ENCODE measurements around the gene NBEA. TPM values are rescaled to one million over a fixed set of nuclear protein-coding genes. Genes with fewer than 3 reads are reported as not detected.
"Not testable (repeated sequence)": the region's sequence is repeated elsewhere in the genome, so short reads cannot be mapped to it uniquely, and the experiment has no call there.

The NBEA gene
- total and polyA plus RNA-seq, 12 donors: 3.1 to 19.7 (median 14.2) TPM

DNA sequence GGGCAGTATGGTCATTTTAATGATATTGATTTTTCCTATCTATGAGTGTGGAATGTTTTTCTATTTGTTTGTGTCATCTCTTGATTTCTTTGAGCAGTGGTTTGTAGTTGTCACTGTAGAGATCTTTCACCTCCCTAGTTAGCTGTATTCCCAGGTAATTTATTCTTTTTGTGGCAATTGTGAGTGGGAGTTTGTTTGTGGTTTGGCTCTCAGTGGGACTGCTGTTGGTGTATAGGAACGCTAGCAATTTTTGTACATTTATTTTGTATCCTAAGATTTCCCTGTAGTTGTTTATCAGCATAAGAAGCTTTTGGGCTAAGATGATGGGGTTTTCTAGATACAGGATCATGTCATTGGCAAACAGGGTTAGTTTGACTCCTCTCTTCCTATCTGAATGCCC lies 28.9 kb downstream of the NBEA start:
- Histone ChIP-seq H3K36me3 (replicated peaks in 1 of 2) (no peaks in the 10 kb centered on the region), H3K27ac (no peak overlapping the region), H3K27me3 (no peaks in the 10 kb centered on the region), H3K9me3 (replicated peaks in 1 of 3) (no peaks in the 10 kb centered on the region), H3K4me3 (no peak overlapping the region), H3K4me1 (replicated peaks in 1 of 2) (peaks cover 10 to 20% of the 10 kb centered on the region in 2 donors)
- intact Hi-C loops (cut with DNase I): no loop called here
- TF ChIP-seq POLR2A (IDR thresholded peaks at IDR 0.05): no peak
- TF ChIP-seq, protein P1, sequence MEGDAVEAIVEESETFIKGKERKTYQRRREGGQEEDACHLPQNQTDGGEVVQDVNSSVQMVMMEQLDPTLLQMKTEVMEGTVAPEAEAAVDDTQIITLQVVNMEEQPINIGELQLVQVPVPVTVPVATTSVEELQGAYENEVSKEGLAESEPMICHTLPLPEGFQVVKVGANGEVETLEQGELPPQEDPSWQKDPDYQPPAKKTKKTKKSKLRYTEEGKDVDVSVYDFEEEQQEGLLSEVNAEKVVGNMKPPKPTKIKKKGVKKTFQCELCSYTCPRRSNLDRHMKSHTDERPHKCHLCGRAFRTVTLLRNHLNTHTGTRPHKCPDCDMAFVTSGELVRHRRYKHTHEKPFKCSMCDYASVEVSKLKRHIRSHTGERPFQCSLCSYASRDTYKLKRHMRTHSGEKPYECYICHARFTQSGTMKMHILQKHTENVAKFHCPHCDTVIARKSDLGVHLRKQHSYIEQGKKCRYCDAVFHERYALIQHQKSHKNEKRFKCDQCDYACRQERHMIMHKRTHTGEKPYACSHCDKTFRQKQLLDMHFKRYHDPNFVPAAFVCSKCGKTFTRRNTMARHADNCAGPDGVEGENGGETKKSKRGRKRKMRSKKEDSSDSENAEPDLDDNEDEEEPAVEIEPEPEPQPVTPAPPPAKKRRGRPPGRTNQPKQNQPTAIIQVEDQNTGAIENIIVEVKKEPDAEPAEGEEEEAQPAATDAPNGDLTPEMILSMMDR (IDR thresholded peaks at IDR 0.05): no peak
- DNase-seq: no peak
- 0 to 96% (median 33%) methylated on average over 1 of the region's 1 CpG for WGBS, 4 donors

DNA sequence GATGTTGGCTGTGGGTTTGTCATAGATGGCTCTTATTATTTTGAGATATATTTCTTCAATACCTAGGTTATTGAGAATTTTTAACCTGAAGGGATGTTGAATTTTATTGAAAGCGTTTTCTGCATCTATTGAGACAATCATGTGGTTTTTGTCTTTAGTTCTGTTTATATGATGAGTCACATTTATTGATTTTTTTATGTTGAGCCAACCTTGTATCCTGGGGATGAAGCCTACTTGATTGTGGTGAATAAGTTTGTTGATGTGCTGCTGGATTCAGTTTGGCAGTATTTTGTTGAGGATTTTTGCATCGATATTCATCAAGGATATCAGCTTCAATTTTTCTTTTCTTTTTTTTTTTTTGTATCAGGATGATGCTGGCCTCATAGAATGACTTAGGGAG lies 29.4 kb downstream of the NBEA start:
- Histone ChIP-seq H3K9me3 (replicated peaks in 1 of 3) (no peaks in the 10 kb centered on the region), H3K27ac (no peak overlapping the region), H3K4me3 (no peak overlapping the region), H3K36me3 (replicated peaks in 1 of 2) (no peaks in the 10 kb centered on the region), H3K27me3 (no peaks in the 10 kb centered on the region), H3K4me1 (replicated peaks in 1 of 2) (peaks cover 5 to 15% of the 10 kb centered on the region in 2 donors)
- DNase-seq: no peak
- TF ChIP-seq, protein P1 (IDR thresholded peaks at IDR 0.05): no peak
- no peak for TF ChIP-seq POLR2A (IDR thresholded peaks at IDR 0.05)
- intact Hi-C loops (cut with DNase I): no loop called here
- 52 to 71% (median 60%) methylated on average over 2 of the region's 2 CpGs for WGBS, 4 donors

DNA sequence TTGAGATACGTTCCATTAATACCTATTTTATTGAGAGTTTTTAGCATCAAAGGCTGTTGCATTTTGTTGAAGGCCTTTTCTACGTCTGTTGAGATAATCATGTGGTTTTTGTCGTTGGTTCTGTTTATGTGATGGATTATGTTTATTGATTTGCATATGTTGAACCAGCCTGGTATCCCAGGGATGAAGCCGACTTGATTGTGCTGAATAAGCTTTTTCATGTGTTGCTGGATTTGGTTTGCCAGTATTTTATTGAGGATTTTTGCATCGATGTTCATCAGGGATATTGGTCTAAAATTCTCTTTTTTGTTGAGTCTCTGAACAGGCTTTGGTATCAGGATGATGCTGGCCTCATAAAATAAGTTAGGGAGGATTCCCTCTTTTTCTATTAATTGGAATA lies 43.1 kb downstream of the NBEA start:
- H3K36me3 ChIP-seq (replicated peaks in 1 of 2); H3K9me3 ChIP-seq (replicated peaks in 1 of 3); H3K27ac ChIP-seq; H3K27me3 ChIP-seq; DNase-seq; intact Hi-C loops (cut with DNase I); H3K4me1 ChIP-seq (replicated peaks in 1 of 2); H3K4me3 ChIP-seq: not testable (repeated sequence)
- WGBS, 4 donors: 87 to 92% (median 88%) methylated on average over 5 of the region's 5 CpGs

DNA sequence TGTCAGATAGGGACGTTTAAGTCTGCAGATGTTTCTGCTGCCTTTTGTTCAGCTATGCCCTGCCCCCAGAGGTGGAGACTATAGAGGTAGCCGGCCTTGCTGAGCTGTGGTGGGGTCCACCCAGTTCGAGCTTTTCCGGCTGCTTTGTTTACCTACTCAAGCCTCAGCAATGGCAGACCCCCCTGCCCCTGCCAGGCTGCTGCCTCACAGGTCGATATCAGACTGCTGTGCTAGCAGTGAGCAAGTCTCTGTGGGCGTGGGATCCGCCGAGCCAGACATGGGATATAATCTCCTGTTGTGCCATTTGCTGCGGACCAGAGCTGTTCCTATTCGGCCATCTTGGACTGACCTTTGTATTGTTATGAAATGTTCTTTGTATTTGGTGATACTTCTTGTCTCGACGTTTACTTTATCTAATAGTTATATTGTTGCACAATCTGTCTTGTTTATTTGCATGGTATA lies 46.3 kb downstream of the NBEA start:
- no peak for TF ChIP-seq POLR2A (IDR thresholded peaks at IDR 0.05)
- TF ChIP-seq, protein P1 (IDR thresholded peaks at IDR 0.05): no peak
- intact Hi-C loops (cut with DNase I): no loop called here
- Histone ChIP-seq H3K27ac (no peak overlapping the region), H3K27me3 (no peaks in the 10 kb centered on the region), H3K4me1 (replicated peaks in 1 of 2) (no peaks in the 10 kb centered on the region), H3K9me3 (replicated peaks in 1 of 3) (peaks cover 0 to 7% (median 5%) of the 10 kb centered on the region in 3 donors), H3K36me3 (replicated peaks in 1 of 2) (no peaks in the 10 kb centered on the region), H3K4me3 (no peak overlapping the region)
- no peak for DNase-seq
- 94 to 97% (median 95%) methylated on average over 8 to 12 of the region's 12 CpGs for WGBS, 4 donors

DNA sequence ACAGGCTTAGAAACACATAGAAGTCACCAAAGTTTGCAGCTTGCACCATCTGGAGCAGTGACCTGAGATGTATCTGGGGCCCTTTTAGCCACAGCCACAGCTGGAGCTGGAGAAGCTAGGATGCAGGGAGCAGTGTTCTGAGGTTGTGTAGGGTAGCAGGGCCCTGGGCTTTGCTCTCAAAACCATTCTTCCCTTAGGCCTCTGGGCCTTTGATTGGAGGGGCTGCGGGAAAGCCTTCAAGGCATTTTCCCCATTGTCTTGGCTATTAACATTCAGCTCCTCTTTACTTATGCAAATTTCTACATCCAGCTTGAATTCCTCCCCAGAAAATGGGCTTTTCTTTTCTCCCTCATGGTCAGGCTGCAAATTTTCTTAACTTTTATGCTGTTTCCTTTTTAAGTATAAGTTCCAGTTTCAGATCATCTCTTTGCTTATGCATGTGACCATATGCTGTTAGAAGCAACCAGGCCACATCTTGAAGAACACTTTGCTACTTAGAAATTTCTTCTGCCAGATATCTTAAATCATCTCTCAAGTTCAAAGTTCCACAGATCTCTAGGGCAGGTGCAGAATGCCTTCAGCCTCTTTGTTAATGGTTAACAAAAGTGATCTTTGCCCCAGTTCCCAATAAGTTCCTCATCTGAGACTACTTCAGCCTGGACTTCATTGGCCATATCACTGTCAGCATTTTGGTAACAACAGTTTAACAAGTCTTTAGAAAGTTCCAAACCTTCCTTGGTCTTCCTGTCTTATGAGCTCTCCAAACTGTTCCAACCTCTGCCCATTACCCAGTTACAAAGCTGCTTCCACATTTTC lies 48.5 kb downstream of the NBEA start:
- no peaks in the 10 kb centered on the region for H3K27me3 ChIP-seq
- H3K4me3 ChIP-seq: no peak overlapping the region
- intact Hi-C loops (cut with DNase I): no loop called here
- no peaks in the 10 kb centered on the region for H3K4me1 ChIP-seq (replicated peaks in 1 of 2)
- no peaks in the 10 kb centered on the region for H3K36me3 ChIP-seq (replicated peaks in 1 of 2)
- TF ChIP-seq, protein P1 (IDR thresholded peaks at IDR 0.05): no peak
- TF ChIP-seq POLR2A (IDR thresholded peaks at IDR 0.05): no peak
- no peak overlapping the region for H3K27ac ChIP-seq
- no peak for DNase-seq
- peaks cover 0 to 7% (median 5%) of the 10 kb centered on the region in 3 donors for H3K9me3 ChIP-seq (replicated peaks in 1 of 3)
- WGBS, 4 donors: 98 to 100% (median 100%) methylated on average over 1 of the region's 1 CpG
